ENCODE results near the gene ELF4.
A peak's percentile ranks its signal among the peaks of the same experiment; 100 is the strongest.

The ELF4 gene

DNA sequence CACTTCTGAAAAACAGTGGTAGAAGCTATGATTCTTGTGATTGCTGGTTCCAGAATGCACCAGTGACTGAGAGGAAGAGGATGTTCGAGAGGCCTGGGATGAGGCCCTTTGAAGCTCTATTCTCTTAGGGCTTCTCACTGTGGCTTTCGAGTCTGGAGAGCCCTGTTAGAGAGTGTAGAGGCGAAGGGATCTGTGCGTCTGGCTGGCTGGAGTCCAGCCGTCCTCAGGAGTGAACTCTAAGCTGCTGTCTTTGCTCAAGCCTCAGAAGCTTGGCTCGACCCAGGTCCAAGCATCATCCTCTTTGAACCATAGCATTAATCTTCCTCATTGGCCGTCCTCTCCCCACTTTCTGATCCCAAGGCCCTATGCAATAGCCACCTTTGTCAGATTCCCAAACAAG lies 51.6 kb downstream of the ELF4 start:
- H3K27me3 ChIP-seq = no peaks in the 10 kb centered on the region

DNA sequence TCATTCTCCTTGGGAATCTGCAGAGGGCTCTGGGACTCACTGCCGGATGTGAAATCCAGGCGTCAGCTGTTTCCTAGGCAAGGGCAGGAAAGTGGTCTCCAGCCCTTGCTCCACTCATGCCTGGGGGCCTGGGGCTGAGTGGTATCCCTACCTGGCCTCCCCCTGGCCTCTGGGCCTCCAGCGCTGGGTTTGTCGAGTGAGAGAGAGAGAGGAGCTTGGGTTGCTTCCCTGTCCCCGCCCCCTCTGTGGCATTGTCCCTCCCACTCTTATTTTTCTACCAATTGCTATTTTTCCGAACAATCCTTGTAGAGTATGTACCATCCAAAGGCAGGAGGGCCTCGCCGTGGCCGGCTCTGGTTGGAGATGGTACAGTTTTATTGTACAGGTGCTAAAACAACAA lies 53.1 kb downstream of the ELF4 start:
- Histone ChIP-seq H3K27me3 (no peaks in the 10 kb centered on the region), H3K4me1 (peaks cover 0 to 22% (median 8%) of the 10 kb centered on the region in 4 donors), H3K4me3 (no peak overlapping the region), H3K9me3 (no peaks in the 10 kb centered on the region), H3K36me3 (peaks cover 4 to 30% (median 18%) of the 10 kb centered on the region in 3 donors), H3K27ac (no peak overlapping the region)
- intact Hi-C loops (cut with DNase I; ENCODE audit: low total_unique reads) = no loop called here
- TF ChIP-seq, protein P1, sequence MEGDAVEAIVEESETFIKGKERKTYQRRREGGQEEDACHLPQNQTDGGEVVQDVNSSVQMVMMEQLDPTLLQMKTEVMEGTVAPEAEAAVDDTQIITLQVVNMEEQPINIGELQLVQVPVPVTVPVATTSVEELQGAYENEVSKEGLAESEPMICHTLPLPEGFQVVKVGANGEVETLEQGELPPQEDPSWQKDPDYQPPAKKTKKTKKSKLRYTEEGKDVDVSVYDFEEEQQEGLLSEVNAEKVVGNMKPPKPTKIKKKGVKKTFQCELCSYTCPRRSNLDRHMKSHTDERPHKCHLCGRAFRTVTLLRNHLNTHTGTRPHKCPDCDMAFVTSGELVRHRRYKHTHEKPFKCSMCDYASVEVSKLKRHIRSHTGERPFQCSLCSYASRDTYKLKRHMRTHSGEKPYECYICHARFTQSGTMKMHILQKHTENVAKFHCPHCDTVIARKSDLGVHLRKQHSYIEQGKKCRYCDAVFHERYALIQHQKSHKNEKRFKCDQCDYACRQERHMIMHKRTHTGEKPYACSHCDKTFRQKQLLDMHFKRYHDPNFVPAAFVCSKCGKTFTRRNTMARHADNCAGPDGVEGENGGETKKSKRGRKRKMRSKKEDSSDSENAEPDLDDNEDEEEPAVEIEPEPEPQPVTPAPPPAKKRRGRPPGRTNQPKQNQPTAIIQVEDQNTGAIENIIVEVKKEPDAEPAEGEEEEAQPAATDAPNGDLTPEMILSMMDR (IDR thresholded peaks at IDR 0.05) = no peak
- no peak for DNase-seq

More for the DNA sequence above, 51.6 kb downstream of the ELF4 start:
- intact Hi-C loops (cut with DNase I; ENCODE audit: low total_unique reads) = no loop called here
- peaks cover 0 to 20% (median 8%) of the 10 kb centered on the region in 4 donors for H3K4me1 ChIP-seq
- no peak overlapping the region for H3K4me3 ChIP-seq
- TF ChIP-seq, protein P1 (IDR thresholded peaks at IDR 0.05) = no peak
- peaks cover 0 to 16% (median 3%) of the 10 kb centered on the region in 3 donors for H3K36me3 ChIP-seq
- no peak for DNase-seq
- H3K27ac ChIP-seq = no peak overlapping the region
- no peaks in the 10 kb centered on the region for H3K9me3 ChIP-seq

DNA sequence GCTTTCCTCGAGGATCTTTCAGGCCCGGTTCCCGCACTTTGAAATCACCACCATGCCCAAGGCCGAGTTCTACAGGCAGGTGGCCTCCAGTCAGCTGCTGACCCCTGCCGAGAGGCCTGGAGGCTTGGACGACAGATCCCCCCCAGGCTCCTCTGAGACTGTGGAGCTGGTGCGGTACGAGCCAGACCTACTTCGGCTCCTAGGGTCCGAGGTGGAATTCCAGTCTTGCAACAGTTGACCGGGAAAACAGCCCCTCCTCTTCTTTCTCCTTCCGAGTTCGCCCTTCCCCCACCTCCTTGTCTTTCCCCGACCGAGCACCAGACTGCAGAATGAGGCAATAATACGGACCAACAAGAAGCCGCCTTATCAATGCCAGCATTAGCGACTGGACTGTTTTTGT lies 54.4 kb downstream of the ELF4 start:
- peaks cover 0 to 22% (median 8%) of the 10 kb centered on the region in 4 donors for H3K4me1 ChIP-seq
- peaks cover 14 to 42% (median 31%) of the 10 kb centered on the region in 3 donors for H3K36me3 ChIP-seq
- DNase-seq = no peak
- H3K9me3 ChIP-seq = no peaks in the 10 kb centered on the region
- H3K4me3 ChIP-seq = no peak overlapping the region
- H3K27me3 ChIP-seq = no peaks in the 10 kb centered on the region
- no peak overlapping the region for H3K27ac ChIP-seq
- TF ChIP-seq, protein P1 (IDR thresholded peaks at IDR 0.05) = no peak
- intact Hi-C loops (cut with DNase I; ENCODE audit: low total_unique reads) = no loop called here

DNA sequence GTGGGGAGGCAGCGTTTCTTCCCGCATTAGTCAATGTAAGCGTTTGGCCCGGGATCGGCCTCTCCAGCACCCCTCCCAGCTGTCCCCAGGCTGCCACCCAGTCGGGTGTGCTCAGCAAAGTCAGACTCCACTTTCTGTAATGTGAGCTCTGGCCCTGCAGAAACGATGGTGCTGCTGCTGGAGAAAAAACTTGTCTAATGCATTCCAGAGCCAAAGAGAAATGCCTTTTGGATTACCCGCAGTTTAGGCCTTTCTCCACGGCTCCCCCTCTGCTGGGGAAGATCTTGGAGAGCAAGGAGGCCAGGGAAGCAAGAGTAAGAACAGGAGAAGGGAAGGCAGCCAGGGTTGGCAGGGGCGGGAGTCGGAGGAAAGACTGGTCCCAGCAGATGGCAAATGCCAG lies 55.2 kb downstream of the ELF4 start:
- peak overlapping the region; percentile 33 to 44 for H3K27ac ChIP-seq
- peaks cover 0 to 22% (median 6%) of the 10 kb centered on the region in 4 donors for H3K4me1 ChIP-seq
- TF ChIP-seq, protein P1 (IDR thresholded peaks at IDR 0.05) = no peak
- intact Hi-C loops (cut with DNase I; ENCODE audit: low total_unique reads) = no loop called here
- H3K36me3 ChIP-seq = peaks cover 14 to 48% (median 33%) of the 10 kb centered on the region in 3 donors
- H3K27me3 ChIP-seq = no peaks in the 10 kb centered on the region
- DNase-seq = peak; percentile 27 to 61
- no peak overlapping the region for H3K4me3 ChIP-seq
- H3K9me3 ChIP-seq = no peaks in the 10 kb centered on the region

DNA sequence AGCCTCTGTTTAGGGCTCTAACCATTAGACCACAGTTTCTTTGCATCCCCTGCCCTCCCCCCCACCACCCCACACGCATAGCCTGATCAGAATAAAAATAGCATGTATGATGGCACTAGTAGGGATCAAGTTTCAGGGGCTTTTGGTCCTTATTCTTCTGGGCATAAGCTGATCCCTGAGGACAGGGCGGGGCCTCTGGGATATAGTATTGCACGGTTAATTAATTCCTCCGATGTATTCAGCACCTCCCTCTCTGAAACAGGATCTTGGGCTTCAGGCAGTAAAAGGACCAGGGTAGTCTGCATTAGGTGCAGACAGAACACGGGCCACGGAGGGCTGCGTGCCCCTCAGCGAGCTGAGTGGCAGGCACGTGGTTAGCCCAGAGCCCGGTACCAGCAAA lies 57.1 kb downstream of the ELF4 start:
- peaks cover 0 to 17% (median 2%) of the 10 kb centered on the region in 4 donors for H3K4me1 ChIP-seq
- TF ChIP-seq, protein P1 (IDR thresholded peaks at IDR 0.05) = no peak
- intact Hi-C loops (cut with DNase I; ENCODE audit: low total_unique reads) = no loop called here
- H3K9me3 ChIP-seq = no peaks in the 10 kb centered on the region
- H3K36me3 ChIP-seq = peaks cover 14 to 58% (median 33%) of the 10 kb centered on the region in 3 donors
- no peaks in the 10 kb centered on the region for H3K27me3 ChIP-seq
- H3K27ac ChIP-seq = no peak overlapping the region
- H3K4me3 ChIP-seq = no peak overlapping the region
- DNase-seq = no peak
